ENCODE measurements around the gene NLK.

- TF ChIP-seq POLR2A (IDR thresholded peaks at IDR 0.05) (no peak), CTCF (IDR thresholded peaks at IDR 0.05) (no peak), POLR2AphosphoS5 (IDR thresholded peaks at IDR 0.05) (no peak)
Observed at GRCh38 chr17:28196636-28197035, 154.2 kb downstream of the NLK start.
